GM12865 (cell line): ENCODE measurements around the gene INSC.

Source experiments
- DNase-seq: peaks from one replicate; pipeline ENCODE4 v3.0.0; 2010; ENCODE audit warnings: low read depth
- H3K4me3 ChIP-seq: 2 replicates; pipeline ENCODE4 v1.5.1; 2011; ENCODE audit warnings: mild to moderate bottlenecking, low read depth, low read length, control low read depth
- CTCF ChIP-seq: IDR thresholded peaks from 2 replicates; pipeline ENCODE4 v1.5.1; 2011; ENCODE audit warnings: low read length, control low read depth, low read depth, inconsistent platforms; ENCODE audit not compliant: insufficient read depth; ENCODE audit errors: missing control alignments

Gene INSC

GRCh38 chr11:15190611-15191010 lies 75.9 kb downstream of the INSC start:
- no peak for DNase-seq
- TF ChIP-seq CTCF: no peak
- H3K4me3 ChIP-seq: no peak overlapping the region

GRCh38 chr11:15192005-15192556 lies 77.4 kb downstream of the INSC start:
- DNase-seq: no peak

GRCh38 chr11:15194671-15195415 lies 80.1 kb downstream of the INSC start:
- no peak overlapping the region for H3K4me3 ChIP-seq
- TF ChIP-seq CTCF: no peak

More at GRCh38 chr11:15192005-15192556, 77.4 kb downstream of the INSC start:
- H3K4me3 ChIP-seq: no peak overlapping the region
- no peak for TF ChIP-seq CTCF

GRCh38 chr11:15195454-15196200 lies 80.9 kb downstream of the INSC start:
- no peak for TF ChIP-seq CTCF
- no peak for DNase-seq
- H3K4me3 ChIP-seq: no peak overlapping the region

More at GRCh38 chr11:15194671-15195415, 80.1 kb downstream of the INSC start:
- DNase-seq: no peak

- DNase-seq: no peak
- no peak for TF ChIP-seq CTCF
- H3K4me3 ChIP-seq: no peak overlapping the region
Observed at GRCh38 chr11:15196704-15197103, 82.0 kb downstream of the INSC start.

- no peak for DNase-seq
- TF ChIP-seq CTCF: no peak
- no peak overlapping the region for H3K4me3 ChIP-seq
Observed at GRCh38 chr11:15197696-15198095, 83.0 kb downstream of the INSC start.
